ENCODE measurements around the gene CNGA1.

Gene CNGA1

DNA sequence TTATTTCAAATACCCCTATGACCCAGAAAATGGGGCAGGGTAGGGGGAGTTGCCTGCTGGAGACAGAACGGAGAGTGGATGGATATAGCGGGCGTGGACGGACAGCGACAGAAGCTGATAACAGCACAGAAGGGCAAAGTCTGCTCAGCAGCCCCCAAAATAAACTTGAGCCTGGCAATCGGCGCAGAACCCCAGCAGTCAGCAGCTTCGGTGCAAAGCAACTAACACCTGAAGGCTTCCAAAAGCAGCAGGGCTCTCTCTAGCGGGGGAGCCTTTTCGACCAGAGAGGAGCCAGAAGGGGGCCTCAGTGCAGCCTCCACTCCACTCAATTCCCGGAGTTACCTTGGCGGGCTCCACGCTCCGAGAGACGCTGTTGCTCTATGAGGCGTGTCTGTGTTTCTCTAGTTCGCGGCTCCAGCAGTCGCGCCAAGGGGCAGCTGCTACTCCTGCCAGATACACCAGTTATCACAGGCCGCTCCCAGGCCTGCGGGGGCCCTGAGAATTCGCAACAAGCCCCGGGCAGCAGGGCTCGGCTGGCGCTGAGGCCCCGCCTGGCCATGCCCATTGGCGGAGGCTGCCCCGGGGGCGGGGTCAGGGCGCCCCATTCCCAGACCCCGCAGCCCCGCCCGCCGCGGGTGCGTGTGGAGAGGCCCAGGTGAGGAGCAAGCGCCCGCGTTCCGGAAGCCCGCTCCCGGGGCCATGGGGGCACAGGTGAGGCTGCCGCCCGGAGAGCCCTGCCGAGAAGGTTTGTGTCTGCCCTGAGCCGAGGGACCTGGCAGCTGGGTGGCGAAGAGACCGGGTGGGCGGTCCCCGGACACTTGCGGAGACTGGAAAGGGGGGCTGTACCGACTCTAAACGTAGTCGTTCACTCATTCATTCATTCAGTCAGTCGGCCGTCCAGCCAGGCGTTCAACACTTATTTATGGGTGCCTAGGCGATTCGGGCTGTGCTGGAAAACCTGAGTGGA lies at the start of gene CNGA1, which contains the start of gene NIPAL1:
Gene CNGA1 (minus strand): TSS at position 541 of the 967 bp plus-strand sequence. CDS start 63,992 bp downstream, outside the sequence.
Gene NIPAL1 (plus strand): TSS at position 632 of the 967 bp plus-strand sequence. CDS start 68 bp downstream, at position 700.
- peak; percentile 24 to 46 for DNase-seq (ENCODE audit: low read depth in 2 of 2, low spot score in 1 of 2)

GRCh38 chr4:48065587-48066052 lies 49.1 kb upstream of the CNGA1 start:
- DNase-seq (ENCODE audit: low read depth in 2 of 2, low spot score in 1 of 2): no peak

DNA sequence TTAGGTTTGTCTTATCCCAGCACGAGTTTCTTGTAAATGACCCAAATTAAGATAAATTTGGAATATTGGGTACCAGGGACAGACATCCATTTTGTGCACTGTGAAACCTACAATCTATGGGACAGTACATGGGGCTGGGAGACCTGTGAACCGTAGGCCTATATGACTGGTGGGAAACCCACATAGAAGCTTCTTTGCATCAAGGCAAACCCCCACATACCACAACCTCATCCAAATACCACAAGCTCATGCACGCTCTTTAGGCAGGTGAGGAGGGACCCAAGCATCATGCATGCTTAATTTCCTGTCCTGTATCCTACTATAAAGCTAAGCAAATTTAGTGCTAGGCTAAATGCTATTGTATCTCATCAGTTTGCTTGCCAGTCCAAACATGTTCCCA lies 47.9 kb upstream of the CNGA1 start:
- no peak for DNase-seq (ENCODE audit: low read depth in 2 of 2, low spot score in 1 of 2)

- no peak for DNase-seq (ENCODE audit: low read depth in 2 of 2, low spot score in 1 of 2)
Observed at GRCh38 chr4:48058617-48059530, 42.4 kb upstream of the CNGA1 start.

GRCh38 chr4:48051078-48051477 lies 34.6 kb upstream of the CNGA1 start:
- no peak for DNase-seq (ENCODE audit: low read depth in 2 of 2, low spot score in 1 of 2)

DNA sequence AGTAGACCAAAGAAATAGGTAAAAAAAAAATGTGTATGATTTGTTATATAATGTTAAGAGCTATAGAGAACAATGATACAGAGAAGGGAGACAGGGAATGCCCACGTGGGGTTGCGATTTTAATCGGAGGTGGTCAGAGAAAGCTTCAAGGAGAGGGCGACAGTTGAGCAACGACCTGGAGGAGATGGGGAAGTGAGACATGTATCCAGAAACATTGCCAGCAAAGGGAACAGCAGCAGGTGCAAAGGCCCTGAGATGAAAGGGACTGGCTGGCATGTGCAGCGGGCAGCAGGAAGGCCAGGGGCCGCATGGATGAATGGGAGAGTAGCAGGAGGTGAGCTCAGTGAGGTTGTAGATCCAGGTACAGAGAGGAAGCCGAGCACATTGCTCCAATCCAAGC lies 33.0 kb upstream of the CNGA1 start:
- DNase-seq (ENCODE audit: low read depth in 2 of 2, low spot score in 1 of 2): no peak

GRCh38 chr4:48047896-48048295 lies 31.4 kb upstream of the CNGA1 start:
- DNase-seq (ENCODE audit: low read depth in 2 of 2, low spot score in 1 of 2): no peak

DNA sequence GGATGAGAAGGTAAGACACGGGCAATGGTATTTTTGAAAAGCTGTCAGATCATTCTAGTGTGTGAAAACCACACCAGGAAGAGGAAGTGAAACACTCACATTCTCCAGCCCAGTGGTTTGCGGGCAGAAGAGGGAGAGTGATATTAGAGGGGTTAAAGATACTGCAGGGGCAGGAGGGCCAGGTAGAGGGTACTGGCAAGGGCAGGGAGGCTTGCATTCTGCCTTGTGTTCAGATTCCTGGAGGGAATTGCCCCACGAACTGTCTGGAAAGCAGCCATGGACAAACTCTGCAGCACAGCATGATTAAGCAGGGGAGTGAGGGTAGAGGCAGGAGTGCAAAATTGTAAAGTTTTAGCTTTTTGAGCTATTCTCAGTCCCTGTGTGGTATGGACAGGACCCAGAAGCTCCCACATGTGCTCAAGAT lies 31.0 kb upstream of the CNGA1 start:
- DNase-seq (ENCODE audit: low read depth in 2 of 2, low spot score in 1 of 2): peak; percentile 66 to 68

DNA sequence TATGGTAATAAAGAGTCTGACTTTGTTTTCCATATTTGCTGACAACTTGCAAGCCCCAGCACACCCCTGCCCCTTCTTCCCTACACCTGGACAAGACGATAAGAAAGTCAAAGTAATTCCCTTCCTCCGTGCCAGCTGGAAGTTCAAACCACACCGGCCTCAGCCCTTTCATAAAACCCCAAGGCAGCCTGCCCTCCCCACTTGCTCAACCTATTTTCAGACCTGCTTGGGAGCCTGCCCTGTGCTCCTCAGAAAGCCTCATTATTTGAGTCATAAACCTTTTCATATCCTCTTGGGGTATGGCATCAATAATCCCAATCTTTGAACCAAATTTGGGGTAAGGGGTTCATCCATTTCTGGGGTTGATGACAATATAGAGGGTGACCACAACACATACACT lies 29.6 kb upstream of the CNGA1 start:
- DNase-seq (ENCODE audit: low read depth in 2 of 2, low spot score in 1 of 2): no peak

GRCh38 chr4:48044298-48044697 lies 27.8 kb upstream of the CNGA1 start:
- no peak for DNase-seq (ENCODE audit: low read depth in 2 of 2, low spot score in 1 of 2)

GRCh38 chr4:48043504-48043903 lies 27.0 kb upstream of the CNGA1 start:
- DNase-seq (ENCODE audit: low read depth in 2 of 2, low spot score in 1 of 2): no peak

- no peak for DNase-seq (ENCODE audit: low read depth in 2 of 2, low spot score in 1 of 2)
Observed at GRCh38 chr4:48042979-48043461, 26.5 kb upstream of the CNGA1 start.

DNA sequence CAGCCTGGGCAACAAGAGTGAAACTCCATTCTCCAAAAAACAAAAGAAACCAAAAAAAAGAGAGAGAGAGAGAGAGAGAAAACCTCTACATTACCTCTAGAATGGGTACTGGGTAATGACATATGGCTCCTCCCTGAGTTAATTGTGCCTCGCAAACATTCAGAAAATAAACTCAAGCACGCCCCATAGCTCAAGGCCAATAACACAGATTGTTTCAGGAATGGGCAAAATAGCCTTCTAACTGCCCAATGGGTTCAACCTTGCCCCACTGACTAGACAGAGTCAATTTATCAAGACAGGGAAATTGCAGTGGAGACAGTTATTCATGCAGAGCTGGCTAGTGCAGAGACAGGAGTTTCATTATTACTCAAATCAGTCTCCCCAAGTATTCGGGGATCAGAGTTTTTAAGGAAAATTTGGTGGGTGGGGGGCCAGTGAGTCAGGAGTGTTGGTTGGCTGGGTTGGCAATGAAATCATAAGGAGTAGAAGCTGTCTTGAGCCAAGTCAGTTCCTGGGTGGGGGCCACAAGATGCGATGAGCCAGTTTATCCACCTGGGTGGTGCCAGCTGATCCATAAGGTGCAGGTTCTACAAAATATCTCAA lies 25.2 kb upstream of the CNGA1 start:
- DNase-seq (ENCODE audit: low read depth in 2 of 2, low spot score in 1 of 2): no peak

- no peak for DNase-seq (ENCODE audit: low read depth in 2 of 2, low spot score in 1 of 2)
Observed at GRCh38 chr4:48039561-48039960, 23.1 kb upstream of the CNGA1 start.

DNA sequence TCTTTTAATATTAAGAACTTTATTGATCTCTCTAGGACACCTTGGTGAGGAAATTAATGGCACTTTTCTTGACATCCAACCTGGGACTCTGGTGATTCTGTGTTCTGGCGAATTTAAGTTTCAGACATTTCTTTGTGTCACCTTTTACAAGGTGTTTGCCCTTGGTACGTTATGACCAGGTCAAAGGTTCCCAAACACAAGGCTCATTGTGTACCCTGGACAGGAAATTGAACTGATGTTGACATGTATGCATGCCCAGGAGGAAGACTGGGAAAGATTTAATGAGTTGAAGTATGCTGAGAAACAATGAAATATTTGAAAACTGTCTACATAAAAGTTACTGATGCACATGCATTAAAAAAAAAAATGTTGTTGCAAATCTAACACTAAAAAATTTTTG lies 22.2 kb upstream of the CNGA1 start:
- no peak for DNase-seq (ENCODE audit: low read depth in 2 of 2, low spot score in 1 of 2)

DNA sequence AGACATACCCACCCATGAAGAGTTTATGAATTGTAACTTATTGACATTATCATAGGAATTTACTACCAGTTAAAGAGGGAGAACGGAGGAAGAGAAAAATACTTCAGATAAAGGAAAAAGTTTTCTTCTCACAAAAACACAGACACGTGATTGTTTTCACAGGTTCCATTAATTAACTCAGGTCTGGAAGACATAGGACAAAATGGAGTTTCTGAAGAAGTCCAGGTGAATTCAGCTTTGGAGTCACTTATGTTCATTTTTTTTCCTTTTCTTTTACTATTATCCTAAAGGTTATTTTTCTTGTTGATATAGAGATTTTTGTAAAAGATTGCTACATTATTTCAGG lies 20.6 kb upstream of the CNGA1 start:
- no peak for DNase-seq (ENCODE audit: low read depth in 2 of 2, low spot score in 1 of 2)

DNA sequence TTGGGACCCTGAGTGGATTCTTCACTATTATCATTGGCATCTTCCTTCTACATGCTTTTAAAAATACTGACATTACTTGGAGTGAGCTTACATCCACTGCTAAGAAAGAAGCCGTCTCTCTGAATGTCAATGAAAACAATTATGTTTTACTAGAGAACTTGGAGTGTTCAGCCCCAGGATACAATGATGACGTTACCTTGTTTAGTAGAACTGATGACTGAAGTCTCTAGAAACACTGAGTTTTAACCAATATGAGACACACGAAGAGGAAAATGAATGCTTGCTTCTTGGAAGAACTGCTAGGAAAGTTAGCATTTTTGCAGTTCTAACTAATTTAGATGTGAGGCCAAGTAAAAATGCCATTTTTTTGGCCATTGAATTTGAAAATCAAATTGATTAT lies 19.5 kb upstream of the CNGA1 start:
- no peak for DNase-seq (ENCODE audit: low read depth in 2 of 2, low spot score in 1 of 2)

DNA sequence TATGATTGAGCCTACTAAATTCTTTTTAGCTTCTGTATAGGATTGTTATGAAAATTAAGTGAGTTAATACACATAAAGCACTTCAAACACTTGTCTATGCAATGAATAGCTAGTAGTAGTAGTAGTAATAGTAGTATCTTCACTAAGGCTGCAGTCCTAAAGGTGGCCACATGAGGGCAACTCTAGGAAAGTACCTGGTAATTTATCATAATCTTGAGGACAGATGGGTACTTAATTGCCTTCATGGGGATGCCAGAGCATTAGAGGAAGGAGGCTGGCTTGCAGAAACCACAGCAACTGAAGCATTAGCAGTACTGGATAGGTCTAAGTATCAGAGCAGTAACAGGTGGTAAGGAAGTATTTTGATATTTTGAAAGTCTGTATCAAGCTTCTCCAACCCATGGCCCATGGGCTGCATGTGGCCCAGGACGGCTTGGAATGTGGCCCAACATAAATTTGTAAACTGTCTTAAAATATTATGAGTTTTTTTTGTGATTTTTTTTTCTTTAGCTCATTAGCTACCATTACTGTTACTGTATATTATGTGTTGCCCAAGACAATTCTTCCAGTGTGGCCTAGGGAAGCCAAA lies 17.4 kb upstream of the CNGA1 start:
- peak; percentile 20 to 41 for DNase-seq (ENCODE audit: low read depth in 2 of 2, low spot score in 1 of 2)

DNA sequence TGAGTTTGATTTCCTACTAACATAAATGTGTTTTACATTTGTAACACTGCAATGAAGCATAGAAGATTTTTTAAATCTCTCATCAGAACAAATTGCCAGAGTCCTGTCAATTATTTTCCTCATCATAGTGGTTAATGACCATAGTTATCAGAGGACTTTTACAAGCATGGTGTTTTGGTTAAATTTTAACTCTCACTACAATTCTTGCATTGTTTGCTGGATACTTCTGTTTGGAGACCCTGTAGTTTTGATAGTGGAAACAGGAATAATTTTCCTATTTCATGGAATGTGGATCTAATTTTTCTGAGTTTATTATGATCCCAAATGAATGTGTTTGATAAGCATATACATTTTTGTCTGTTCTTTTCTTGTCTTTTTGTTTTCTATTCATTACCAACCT lies 16.9 kb upstream of the CNGA1 start:
- no peak for DNase-seq (ENCODE audit: low read depth in 2 of 2, low spot score in 1 of 2)

DNA sequence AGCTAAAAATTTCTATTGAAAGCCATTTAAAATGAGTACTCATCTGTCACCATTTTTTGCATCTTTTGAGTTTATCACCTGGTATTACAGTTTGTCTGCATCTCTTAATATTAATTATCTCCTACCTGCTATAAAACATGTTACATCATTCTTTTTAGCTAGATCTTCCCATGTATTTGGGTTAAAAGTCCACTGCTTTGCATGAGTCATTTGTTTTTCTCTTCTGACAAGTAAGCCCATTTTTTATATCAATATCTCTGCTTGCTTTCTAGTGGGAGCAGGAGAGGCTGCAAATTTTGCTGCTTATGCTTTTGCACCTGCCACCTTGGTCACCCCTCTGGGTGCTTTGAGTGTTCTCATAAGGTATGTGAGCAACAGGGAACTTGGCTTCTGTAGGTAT lies 16.2 kb upstream of the CNGA1 start:
- no peak for DNase-seq (ENCODE audit: low read depth in 2 of 2, low spot score in 1 of 2)

Data from stimulated activated CD8-positive, alpha-beta memory T cell treated with anti-CD3 and anti-CD28 coated beads, Interleukin-4, amount 100 ng/mL, for 4 hours (primary cell).